K562 (cell line): ENCODE data around the gene USHBP1. TPM values are rescaled to one million over a fixed set of nuclear protein-coding genes. Genes with fewer than 3 reads are reported as not detected.

Source experiments
- CEBPB ChIP-seq: fragments of 450-650 bp; IDR thresholded peaks from 2 replicates; pipeline ENCODE4 v1.6.1; 2016; ENCODE audit warnings: missing genetic modification characterization, missing compliant biosample characterization
- GABPB2 ChIP-seq: fragments of 250-450 bp; sonication (Bioruptor Pico); conservative IDR thresholded peaks from 2 replicates; pipeline ENCODE4 v1.5.1; 2021; ENCODE audit warnings: mild to moderate bottlenecking
- HBP1 ChIP-seq: fragments of 450-650 bp; formaldehyde crosslinking; IDR thresholded peaks from 2 replicates; pipeline ENCODE4 v1.4.0; 2022; ENCODE audit warnings: missing genetic modification characterization
- HDAC1 ChIP-seq, 2 experiments: fragments of 450-650 bp; IDR thresholded peaks; 2 replicates each; pipeline ENCODE4 v1.6.1; 2016 to 2017; ENCODE audit warnings: inconsistent platforms in 1 of 2, mild to moderate bottlenecking in 1 of 2, moderate library complexity in 1 of 2
- HDGF ChIP-seq: fragments of 450-650 bp; IDR thresholded peaks from 2 replicates; pipeline ENCODE4 v1.6.1; 2016
- ILF3 ChIP-seq: fragments of 450-650 bp; IDR thresholded peaks from 2 replicates; pipeline ENCODE4 v1.6.1; 2018; ENCODE audit warnings: antibody characterized with exemption, mild to moderate bottlenecking, moderate library complexity, borderline replicate concordance
- KLF6 ChIP-seq: fragments of 250-450 bp; sonication (Bioruptor Pico); IDR thresholded peaks from 2 replicates; pipeline ENCODE4 v1.4.0; 2020; ENCODE audit warnings: mild to moderate bottlenecking, moderate library complexity, borderline replicate concordance
- MYC ChIP-seq, 2 experiments: fragments of 250-450 bp in 1 of 2; sonication (Bioruptor Pico) in 1 of 2; IDR thresholded peaks; 2 replicates each; pipeline versions ENCODE4 v1.5.1 to v1.6.1; 2012 to 2021; ENCODE audit warnings: low read depth in 2 of 2, borderline replicate concordance in 1 of 2, improper control_type of control experiment in 1 of 2, low read length in 1 of 2, mild to moderate bottlenecking in 1 of 2, moderate library complexity in 1 of 2
- PHTF2 ChIP-seq: fragments of 250-450 bp; sonication (Bioruptor Pico); IDR thresholded peaks from 2 replicates; pipeline ENCODE4 v1.5.0; 2021; ENCODE audit warnings: mild to moderate bottlenecking
- PKNOX1 ChIP-seq: fragments of 450-650 bp; IDR thresholded peaks from 2 replicates; pipeline ENCODE4 v1.6.1; 2016
- POLR2G ChIP-seq: fragments of 200-400 bp; formaldehyde crosslinking; IDR thresholded peaks from 2 replicates; pipeline ENCODE4 v1.6.1; 2017; ENCODE audit warnings: low read depth, mild to moderate bottlenecking, antibody characterized with exemption, low read length, moderate library complexity
- SREBF1 ChIP-seq: fragments of 150-350 bp; IDR thresholded peaks from 2 replicates; pipeline ENCODE4 v1.6.1; 2014; ENCODE audit warnings: antibody characterized with exemption, low read depth, low read length, borderline replicate concordance
- polyA plus RNA-seq, 8 experiments: library from polyadenylated mRNA; depleted of rRNA in 4 of 8; stranded (reverse) in 5 of 8; unstranded in 3 of 8; fragments of >200 nt; fragmentation: Nextera tagmentation in 2 of 8; fragmentation: Illumina TruSeq in 1 of 8; extraction: Ambion mirVana in 2 of 8; extraction: Trizol in 1 of 8; gene quantifications; 2 replicates each; pipeline versions ENCODE4 v1.2.1 to v1.2.3, GENCODE V29; 2011 to 2014; ENCODE audit warnings: inconsistent platforms in 1 of 8, missing spikeins in 1 of 8
- total RNA-seq, 7 experiments: library from RNA; depleted of rRNA in 6 of 7; stranded (reverse); fragments of >200 nt in 6 of 7; fragmentation: Illumina TruSeq in 2 of 7; extraction: Trizol in 2 of 7; gene quantifications; 2 replicates each; pipeline versions ENCODE4 v1.2.1 to v1.2.3, GENCODE V29; 2011 to 2021; ENCODE audit warnings: low replicate concordance in 1 of 7
- TF ChIP-seq, protein P1 (sequence below): fragments of 200-800 bp; sonication (Bioruptor generic); IDR thresholded peaks from 2 replicates; pipeline ENCODE4 v1.6.1; 2017; ENCODE audit warnings: missing genetic modification characterization, missing compliant biosample characterization
- TF ChIP-seq, protein P2 (sequence below), 2 experiments: fragments of 450-650 bp in 1 of 2; sonication (generic) in 1 of 2; formaldehyde crosslinking in 1 of 2; IDR thresholded peaks; 2 replicates each; pipeline versions ENCODE4 v1.7.1 to v1.9.0; 2016 to 2022; ENCODE audit warnings: inconsistent platforms in 1 of 2, mild to moderate bottlenecking in 1 of 2, missing genetic modification reagents in 1 of 2

USHBP1 gene
- total and polyA plus RNA-seq, 9 of the 15 experiments (the other 6 are each of a cell fraction or from before 2014, with no cell fraction given): 0.03 to 0.10 (median 0.05) TPM; not detected in 5

DNA sequence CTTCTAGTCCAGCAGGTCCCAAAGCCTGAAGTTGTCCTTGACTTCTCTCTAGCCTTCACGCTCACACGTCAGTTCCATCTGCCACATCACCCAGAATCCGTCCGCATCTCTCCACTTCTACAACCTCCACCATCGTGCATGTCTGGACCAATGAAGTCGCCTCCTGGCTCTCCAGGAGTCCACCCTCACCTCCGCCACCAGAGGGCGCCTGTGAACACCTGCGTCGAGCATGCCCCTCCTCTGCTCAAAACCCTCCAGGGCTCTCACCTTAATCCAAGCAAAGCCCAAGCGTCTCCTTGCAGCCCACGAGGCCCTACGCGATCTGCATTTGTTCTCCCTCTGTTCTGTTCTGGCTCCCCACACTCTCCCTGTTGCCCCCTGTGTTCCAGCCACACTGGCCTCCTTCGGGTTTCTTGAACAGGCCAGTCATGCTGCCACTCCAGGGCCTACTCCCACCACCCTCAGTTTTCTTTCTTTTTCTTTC lies 3.7 kb downstream of the USHBP1 start (continued):
- TF ChIP-seq, protein P1, sequence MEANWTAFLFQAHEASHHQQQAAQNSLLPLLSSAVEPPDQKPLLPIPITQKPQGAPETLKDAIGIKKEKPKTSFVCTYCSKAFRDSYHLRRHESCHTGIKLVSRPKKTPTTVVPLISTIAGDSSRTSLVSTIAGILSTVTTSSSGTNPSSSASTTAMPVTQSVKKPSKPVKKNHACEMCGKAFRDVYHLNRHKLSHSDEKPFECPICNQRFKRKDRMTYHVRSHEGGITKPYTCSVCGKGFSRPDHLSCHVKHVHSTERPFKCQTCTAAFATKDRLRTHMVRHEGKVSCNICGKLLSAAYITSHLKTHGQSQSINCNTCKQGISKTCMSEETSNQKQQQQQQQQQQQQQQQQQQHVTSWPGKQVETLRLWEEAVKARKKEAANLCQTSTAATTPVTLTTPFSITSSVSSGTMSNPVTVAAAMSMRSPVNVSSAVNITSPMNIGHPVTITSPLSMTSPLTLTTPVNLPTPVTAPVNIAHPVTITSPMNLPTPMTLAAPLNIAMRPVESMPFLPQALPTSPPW (CRISPR knock-in tag): peak; percentile 83
- TF ChIP-seq GABPB2 (CRISPR knock-in tag): no peak
- peak; percentile 39; the same call in 1 of the 2 replicates for TF ChIP-seq POLR2G
- peak; percentile 80 for TF ChIP-seq MYC (IDR thresholded peaks at IDR 0.05; ENCODE audit: low read depth, low read length)
- no peak for TF ChIP-seq MYC (CRISPR knock-in tag; IDR thresholded peaks at IDR 0.05; ENCODE audit: borderline replicate concordance, low read depth)
- peak in 1 of 2 experiments; percentile 55; a peak in 2 of 4 replicates for TF ChIP-seq HDAC1 (IDR thresholded peaks at IDR 0.05)
- TF ChIP-seq PKNOX1: 0 out of 2 replicates have a peak, but pooled peaks have one; percentile 25
- peak; percentile 65; the same call in 1 of the 2 replicates for TF ChIP-seq HBP1 (CRISPR knock-in tag)
- TF ChIP-seq, protein P2, sequence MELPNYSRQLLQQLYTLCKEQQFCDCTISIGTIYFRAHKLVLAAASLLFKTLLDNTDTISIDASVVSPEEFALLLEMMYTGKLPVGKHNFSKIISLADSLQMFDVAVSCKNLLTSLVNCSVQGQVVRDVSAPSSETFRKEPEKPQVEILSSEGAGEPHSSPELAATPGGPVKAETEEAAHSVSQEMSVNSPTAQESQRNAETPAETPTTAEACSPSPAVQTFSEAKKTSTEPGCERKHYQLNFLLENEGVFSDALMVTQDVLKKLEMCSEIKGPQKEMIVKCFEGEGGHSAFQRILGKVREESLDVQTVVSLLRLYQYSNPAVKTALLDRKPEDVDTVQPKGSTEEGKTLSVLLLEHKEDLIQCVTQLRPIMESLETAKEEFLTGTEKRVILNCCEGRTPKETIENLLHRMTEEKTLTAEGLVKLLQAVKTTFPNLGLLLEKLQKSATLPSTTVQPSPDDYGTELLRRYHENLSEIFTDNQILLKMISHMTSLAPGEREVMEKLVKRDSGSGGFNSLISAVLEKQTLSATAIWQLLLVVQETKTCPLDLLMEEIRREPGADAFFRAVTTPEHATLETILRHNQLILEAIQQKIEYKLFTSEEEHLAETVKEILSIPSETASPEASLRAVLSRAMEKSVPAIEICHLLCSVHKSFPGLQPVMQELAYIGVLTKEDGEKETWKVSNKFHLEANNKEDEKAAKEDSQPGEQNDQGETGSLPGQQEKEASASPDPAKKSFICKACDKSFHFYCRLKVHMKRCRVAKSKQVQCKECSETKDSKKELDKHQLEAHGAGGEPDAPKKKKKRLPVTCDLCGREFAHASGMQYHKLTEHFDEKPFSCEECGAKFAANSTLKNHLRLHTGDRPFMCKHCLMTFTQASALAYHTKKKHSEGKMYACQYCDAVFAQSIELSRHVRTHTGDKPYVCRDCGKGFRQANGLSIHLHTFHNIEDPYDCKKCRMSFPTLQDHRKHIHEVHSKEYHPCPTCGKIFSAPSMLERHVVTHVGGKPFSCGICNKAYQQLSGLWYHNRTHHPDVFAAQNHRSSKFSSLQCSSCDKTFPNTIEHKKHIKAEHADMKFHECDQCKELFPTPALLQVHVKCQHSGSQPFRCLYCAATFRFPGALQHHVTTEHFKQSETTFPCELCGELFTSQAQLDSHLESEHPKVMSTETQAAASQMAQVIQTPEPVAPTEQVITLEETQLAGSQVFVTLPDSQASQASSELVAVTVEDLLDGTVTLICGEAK (IDR thresholded peaks at IDR 0.05): 0 out of 2 replicates have a peak, but pooled peaks have one; percentile 38
- TF ChIP-seq, protein P2 (CRISPR knock-in tag; IDR thresholded peaks at IDR 0.05): no peak
- no peak for TF ChIP-seq KLF6 (CRISPR knock-in tag)
- TF ChIP-seq HDGF: peak; percentile 93; the same call in 1 of the 2 replicates
- no peak for TF ChIP-seq CEBPB (tag)
- no peak for TF ChIP-seq ILF3
- TF ChIP-seq PHTF2 (CRISPR knock-in tag): no peak
- TF ChIP-seq SREBF1: no peak
